Endothelial cell of umbilical vein (primary cell): ENCODE data around the gene PAX2. TPM values are rescaled to one million over a fixed set of nuclear protein-coding genes. Genes with fewer than 3 reads are reported as not detected.

Source experiments
- BruUV-seq: library from RNA; stranded (reverse); fragments of 400-500 nt; replicated peaks from 2 replicates; lab custom pipeline; 2021; lab: Mats Ljungman, UMichigan
- CTCF ChIA-PET: fragments of 300-600, 350-600 bp; sonication (Branson Sonifier 250); formaldehyde crosslinking; loops from one replicate; lab custom pipeline; 2021; ENCODE audit warnings: antibody characterized with exemption, inconsistent platforms; lab: Charles Lee
- POLR2A ChIA-PET: fragments of 300-600, 350-600 bp; sonication (Branson Sonifier 250); formaldehyde crosslinking; loops from one replicate; lab custom pipeline; 2021; ENCODE audit warnings: antibody characterized with exemption, inconsistent platforms; lab: Charles Lee
- DNase-seq: peaks from one replicate; pipeline ENCODE4 v3.0.0-alpha.2; 2011; ENCODE audit warnings: low read depth, low spot score
- FAIRE-seq: peaks from 2 replicates; lab custom pipeline; 2011; peaks lifted over from hg19 to GRCh38; lab: Jason Lieb, UNC
- H2AFZ ChIP-seq: 2 replicates; pipeline ENCODE4 v1.6.0; 2012; ENCODE audit warnings: low read depth, low read length, control low read depth, inconsistent platforms
- H3K27ac ChIP-seq: 2 replicates; pipeline ENCODE4 v1.5.1; 2011; ENCODE audit warnings: low read depth, mild to moderate bottlenecking, control low read depth, low read length, moderate library complexity; ENCODE audit not compliant: insufficient read depth
- H3K27me3 ChIP-seq, 2 experiments: 2 replicates each; pipeline versions ENCODE4 v1.6.0 to v1.6.1; 2011; ENCODE audit warnings: low read length in 2 of 2, mixed read lengths in 1 of 2; ENCODE audit not compliant: control insufficient read depth in 2 of 2, insufficient read depth in 2 of 2
- H3K36me3 ChIP-seq, 2 experiments: 2 replicates in 1 of 2; 3 replicates in 1 of 2; pipeline ENCODE4 v1.5.1; 2011; ENCODE audit warnings: low read length in 2 of 2, mild to moderate bottlenecking in 1 of 2, moderate library complexity in 1 of 2; ENCODE audit not compliant: control insufficient read depth in 2 of 2, insufficient read depth in 2 of 2; ENCODE audit errors: extremely low read depth in 1 of 2
- H3K4me1 ChIP-seq: 3 replicates; pipeline ENCODE4 v1.5.1; 2011; ENCODE audit warnings: mild to moderate bottlenecking, low read length; ENCODE audit not compliant: control insufficient read depth, insufficient read depth; ENCODE audit errors: extremely low read depth
- H3K4me2 ChIP-seq: 2 replicates; pipeline ENCODE4 v1.6.1; 2011; ENCODE audit warnings: low read length, control low read depth, mixed read lengths; ENCODE audit not compliant: insufficient read depth
- H3K4me3 ChIP-seq, 3 experiments: fragments of 200-600 bp in 1 of 3; sonication (generic), shearing (Covaris generic) in 1 of 3; replicated peaks in 1 of 3; 2 replicates each; pipeline ENCODE4 v1.5.1; 2011 to 2016; ENCODE audit warnings: control low read depth in 3 of 3, low read length in 3 of 3, mild to moderate bottlenecking in 2 of 3, inconsistent platforms in 1 of 3, low read depth in 1 of 3, moderate library complexity in 1 of 3; ENCODE audit not compliant: insufficient read depth in 1 of 3
- H3K79me2 ChIP-seq: 2 replicates; pipeline ENCODE4 v1.6.0; 2012; ENCODE audit warnings: low read length, inconsistent platforms; ENCODE audit not compliant: control insufficient read depth, insufficient read depth
- H3K9ac ChIP-seq: replicated peaks from 2 replicates; pipeline ENCODE3; 2011; ENCODE audit warnings: low read length, control low read depth; ENCODE audit not compliant: insufficient read depth; ENCODE audit errors: extremely low read depth
- H3K9me1 ChIP-seq: replicated peaks from 3 replicates; pipeline ENCODE4 v1.6.0; 2011; ENCODE audit warnings: mild to moderate bottlenecking, low read length; ENCODE audit not compliant: control insufficient read depth, insufficient read depth; ENCODE audit errors: extremely low read depth
- H3K9me3 ChIP-seq: replicated peaks from 2 replicates; pipeline ENCODE4 v1.5.1; 2012; ENCODE audit warnings: low read length, inconsistent platforms; ENCODE audit not compliant: control insufficient read depth, insufficient read depth
- H4K20me1 ChIP-seq: replicated peaks from 2 replicates; pipeline ENCODE3; 2011; ENCODE audit warnings: mild to moderate bottlenecking, low read length; ENCODE audit not compliant: control insufficient read depth, insufficient read depth; ENCODE audit errors: extremely low read depth
- EZH2 ChIP-seq: IDR thresholded peaks from 2 replicates; pipeline ENCODE4 v1.6.1; 2012; ENCODE audit warnings: borderline replicate concordance, low read depth, mild to moderate bottlenecking, moderate library complexity, low read length, inconsistent platforms; ENCODE audit not compliant: severe bottlenecking
- FOS ChIP-seq: IDR thresholded peaks from 2 replicates; pipeline ENCODE4 v1.6.1; 2011; ENCODE audit warnings: mild to moderate bottlenecking, low read length, moderate library complexity, borderline replicate concordance; ENCODE audit not compliant: insufficient read depth
- GATA2 ChIP-seq: IDR thresholded peaks from 2 replicates; pipeline ENCODE4 v1.7.0; 2011; ENCODE audit warnings: low read depth, mild to moderate bottlenecking, moderate library complexity, mixed read lengths, low read length; ENCODE audit not compliant: insufficient read length, insufficient read depth
- JUN ChIP-seq: IDR thresholded peaks from 2 replicates; pipeline ENCODE4 v1.6.1; 2011; ENCODE audit warnings: borderline replicate concordance, low read depth; ENCODE audit not compliant: insufficient read length, insufficient read depth
- MYC ChIP-seq: IDR thresholded peaks from one replicate; pipeline ENCODE4 v1.6.1; 2011; ENCODE audit warnings: mild to moderate bottlenecking, low read depth, low read length
- POLR2A ChIP-seq: IDR thresholded peaks from 2 replicates; pipeline ENCODE4 v1.6.1; 2012; ENCODE audit warnings: low read depth, mild to moderate bottlenecking, control low read depth, low read length
- POLR2AphosphoS5 ChIP-seq: IDR thresholded peaks from 2 replicates; pipeline ENCODE4 v1.6.1; 2012; ENCODE audit warnings: low read depth, mild to moderate bottlenecking, control low read depth, low read length, moderate library complexity; ENCODE audit not compliant: insufficient read depth
- dilution Hi-C: fragments of 300-500 bp; cut with MboI; formaldehyde crosslinking; loops from one replicate; pipeline ENCODE4 v1.15.0; 2019; ENCODE audit warnings: low sequenced_read_pairs; ENCODE audit not compliant: extremely low pct_ligation_motif_present
- intact Hi-C: fragments of 100-400 bp; cut with micrococcal nuclease; formaldehyde crosslinking; loops from one replicate; pipeline ENCODE4 v1.10.0; 2022
- polyA plus RNA-seq, 4 experiments: library from polyadenylated mRNA; depleted of rRNA in 3 of 4; stranded (reverse) in 3 of 4; unstranded in 1 of 4; fragments of >200 nt; gene quantifications; 2 replicates each; pipeline versions ENCODE4 v1.2.1 to v1.2.3, GENCODE V29; 2011 to 2012; ENCODE audit warnings: missing spikeins in 1 of 4
- total RNA-seq: library from RNA; stranded (reverse); gene quantifications from 2 replicates; pipeline ENCODE4 v1.2.3, GENCODE V29; 2021
- TF ChIP-seq, protein P1 (sequence below), 2 donors: IDR thresholded peaks; 1 replicate in 1 of 2; 2 replicates in 1 of 2; pipeline ENCODE4 v1.5.1; 2011; ENCODE audit warnings: low read length in 2 of 2, mild to moderate bottlenecking in 2 of 2, moderate library complexity in 2 of 2, control low read depth in 1 of 2, inconsistent platforms in 1 of 2, low read depth in 1 of 2; ENCODE audit not compliant: insufficient read depth in 1 of 2; ENCODE audit errors: extremely low read depth in 1 of 2
- TF ChIP-seq, protein P2 (sequence below): IDR thresholded peaks from 2 replicates; pipeline ENCODE4 v1.6.1; 2011; ENCODE audit not compliant: insufficient read depth, insufficient read length

Gene PAX2
- total and polyA plus RNA-seq, 2 donors (not counting 3 experiments of a cell fraction or from before 2014, with no cell fraction given): not detected

DNA sequence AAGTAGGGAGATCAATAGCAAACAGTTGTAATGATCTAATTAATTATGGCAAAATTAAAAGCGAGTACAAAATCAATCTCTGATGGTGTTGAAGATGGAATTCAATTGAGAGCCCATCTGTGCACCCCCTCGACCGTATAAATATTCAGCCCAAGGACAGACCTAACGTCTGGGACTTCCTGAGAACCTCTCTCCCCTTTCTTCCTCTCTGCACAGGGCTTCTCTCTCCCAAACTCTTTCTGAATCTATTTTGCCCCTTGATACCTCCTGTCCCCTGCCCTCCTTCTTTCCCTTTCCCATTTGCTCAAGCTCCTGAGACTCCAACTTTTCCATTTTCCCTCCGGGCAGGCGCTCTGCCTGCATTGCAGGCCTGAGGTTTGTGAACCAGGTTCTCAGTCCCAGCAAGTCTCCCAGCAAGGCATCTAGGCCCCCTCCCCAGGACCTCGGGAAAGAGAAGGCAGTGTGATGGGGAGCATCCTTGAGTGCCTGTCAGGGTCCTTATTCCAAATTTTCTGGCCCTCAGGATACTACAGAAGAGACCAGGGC, 8.5 kb upstream of the PAX2 start:
- FAIRE-seq (no peak), DNase-seq (no peak)
- intact Hi-C loops: no loop called here
- peaks cover 88 to 98% of the 10 kb centered on the region in 2 experiments for H3K27me3 ChIP-seq
- ChIA-PET POLR2A (no interaction called here), CTCF (interaction anchor here (0.6 kb wide), 1 partner anchor 66 kb away, joined by 3 read pairs; no protein-coding TSS in a partner anchor)
- no peak overlapping the region for H3K27ac ChIP-seq
- H3K4me1 ChIP-seq: no peaks in the 10 kb centered on the region
- H3K4me2 ChIP-seq: no peak overlapping the region
- no TSS peak for BruUV-seq
- no peaks in the 10 kb centered on the region for H3K36me3 ChIP-seq
- H3K9ac ChIP-seq: no peak overlapping the region
- no peaks in the 10 kb centered on the region for H3K9me1 ChIP-seq
- no peaks in the 10 kb centered on the region for H4K20me1 ChIP-seq
- no peak overlapping the region for H3K4me3 ChIP-seq
- H3K79me2 ChIP-seq: no peaks in the 10 kb centered on the region
- no peaks in the 10 kb centered on the region for H3K9me3 ChIP-seq
- no peak overlapping the region for H2AFZ ChIP-seq
- TF ChIP-seq POLR2A (no peak), MYC (no peak), JUN (no peak), FOS (no peak), POLR2AphosphoS5 (no peak), EZH2 (no peak), GATA2 (no peak)
- TF ChIP-seq, protein P1, sequence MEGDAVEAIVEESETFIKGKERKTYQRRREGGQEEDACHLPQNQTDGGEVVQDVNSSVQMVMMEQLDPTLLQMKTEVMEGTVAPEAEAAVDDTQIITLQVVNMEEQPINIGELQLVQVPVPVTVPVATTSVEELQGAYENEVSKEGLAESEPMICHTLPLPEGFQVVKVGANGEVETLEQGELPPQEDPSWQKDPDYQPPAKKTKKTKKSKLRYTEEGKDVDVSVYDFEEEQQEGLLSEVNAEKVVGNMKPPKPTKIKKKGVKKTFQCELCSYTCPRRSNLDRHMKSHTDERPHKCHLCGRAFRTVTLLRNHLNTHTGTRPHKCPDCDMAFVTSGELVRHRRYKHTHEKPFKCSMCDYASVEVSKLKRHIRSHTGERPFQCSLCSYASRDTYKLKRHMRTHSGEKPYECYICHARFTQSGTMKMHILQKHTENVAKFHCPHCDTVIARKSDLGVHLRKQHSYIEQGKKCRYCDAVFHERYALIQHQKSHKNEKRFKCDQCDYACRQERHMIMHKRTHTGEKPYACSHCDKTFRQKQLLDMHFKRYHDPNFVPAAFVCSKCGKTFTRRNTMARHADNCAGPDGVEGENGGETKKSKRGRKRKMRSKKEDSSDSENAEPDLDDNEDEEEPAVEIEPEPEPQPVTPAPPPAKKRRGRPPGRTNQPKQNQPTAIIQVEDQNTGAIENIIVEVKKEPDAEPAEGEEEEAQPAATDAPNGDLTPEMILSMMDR (IDR thresholded peaks at IDR 0.05; ENCODE audit: extremely low read depth in 1 of 2, insufficient read depth in 1 of 2, low read depth in 1 of 2, low read length in 2 of 2): no peak
- TF ChIP-seq, protein P2, sequence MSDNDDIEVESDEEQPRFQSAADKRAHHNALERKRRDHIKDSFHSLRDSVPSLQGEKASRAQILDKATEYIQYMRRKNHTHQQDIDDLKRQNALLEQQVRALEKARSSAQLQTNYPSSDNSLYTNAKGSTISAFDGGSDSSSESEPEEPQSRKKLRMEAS: no peak
- dilution Hi-C loops: no loop called here
